Astrocyte of the spinal cord (primary cell): Measurements from ENCODE around the gene RBCK1.
"Not testable (repeated sequence)": the region's sequence is repeated elsewhere in the genome, so short reads cannot be mapped to it uniquely, and the experiment has no call there.

Source experiments
- DNase-seq: peaks from one replicate; pipeline ENCODE4 v3.0.0; 2011; ENCODE audit warnings: low read depth, low spot score
- H3K4me3 ChIP-seq: 2 replicates; pipeline ENCODE4 v1.5.1; 2011; ENCODE audit warnings: low read depth, mild to moderate bottlenecking, low read length, moderate library complexity
- in situ Hi-C: cut with HindIII; loops from 2 replicates; pipeline ENCODE4 v1.10.0; 2017; ENCODE audit warnings: low sequenced_read_pairs
- TF ChIP-seq, protein P1 (sequence below): IDR thresholded peaks from 2 replicates; pipeline ENCODE4 v1.5.1; 2012; ENCODE audit warnings: low read depth, mild to moderate bottlenecking, low read length, inconsistent platforms

The RBCK1 gene

DNA sequence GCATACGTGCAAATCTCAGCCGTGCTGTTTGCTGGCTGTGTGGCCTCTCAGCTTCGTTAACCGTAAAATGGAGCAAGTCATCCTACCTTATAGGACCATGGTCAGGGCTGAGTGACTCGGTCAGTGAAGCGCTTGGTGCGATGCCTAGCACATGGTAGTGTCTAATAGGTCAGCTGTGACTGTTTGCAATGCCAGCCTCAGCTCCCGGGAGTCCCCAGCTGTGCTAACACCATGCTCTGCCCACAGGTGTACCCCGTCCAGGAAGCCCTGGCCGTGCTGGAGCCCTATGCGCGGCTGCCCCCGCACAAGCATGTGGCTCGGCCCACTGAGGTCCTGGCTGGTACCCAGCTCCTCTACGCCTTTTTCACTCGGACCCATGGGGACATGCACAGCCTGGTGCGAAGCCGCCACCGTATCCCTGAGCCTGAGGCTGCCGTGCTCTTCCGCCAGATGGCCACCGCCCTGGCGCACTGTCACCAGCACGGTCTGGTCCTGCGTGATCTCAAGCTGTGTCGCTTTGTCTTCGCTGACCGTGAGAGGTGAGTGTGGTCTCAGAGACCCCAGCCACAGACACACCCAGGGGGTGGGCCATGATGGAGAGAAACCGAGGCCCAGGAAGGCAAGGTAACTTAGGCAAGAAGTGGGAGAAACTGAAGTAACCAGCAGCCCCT is 16.9 kb upstream of the RBCK1 start:
- TF ChIP-seq, protein P1, sequence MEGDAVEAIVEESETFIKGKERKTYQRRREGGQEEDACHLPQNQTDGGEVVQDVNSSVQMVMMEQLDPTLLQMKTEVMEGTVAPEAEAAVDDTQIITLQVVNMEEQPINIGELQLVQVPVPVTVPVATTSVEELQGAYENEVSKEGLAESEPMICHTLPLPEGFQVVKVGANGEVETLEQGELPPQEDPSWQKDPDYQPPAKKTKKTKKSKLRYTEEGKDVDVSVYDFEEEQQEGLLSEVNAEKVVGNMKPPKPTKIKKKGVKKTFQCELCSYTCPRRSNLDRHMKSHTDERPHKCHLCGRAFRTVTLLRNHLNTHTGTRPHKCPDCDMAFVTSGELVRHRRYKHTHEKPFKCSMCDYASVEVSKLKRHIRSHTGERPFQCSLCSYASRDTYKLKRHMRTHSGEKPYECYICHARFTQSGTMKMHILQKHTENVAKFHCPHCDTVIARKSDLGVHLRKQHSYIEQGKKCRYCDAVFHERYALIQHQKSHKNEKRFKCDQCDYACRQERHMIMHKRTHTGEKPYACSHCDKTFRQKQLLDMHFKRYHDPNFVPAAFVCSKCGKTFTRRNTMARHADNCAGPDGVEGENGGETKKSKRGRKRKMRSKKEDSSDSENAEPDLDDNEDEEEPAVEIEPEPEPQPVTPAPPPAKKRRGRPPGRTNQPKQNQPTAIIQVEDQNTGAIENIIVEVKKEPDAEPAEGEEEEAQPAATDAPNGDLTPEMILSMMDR, result no peak
- in situ Hi-C loops, result no loop called here
- no peak overlapping the region for H3K4me3 ChIP-seq
- no peak for DNase-seq

DNA sequence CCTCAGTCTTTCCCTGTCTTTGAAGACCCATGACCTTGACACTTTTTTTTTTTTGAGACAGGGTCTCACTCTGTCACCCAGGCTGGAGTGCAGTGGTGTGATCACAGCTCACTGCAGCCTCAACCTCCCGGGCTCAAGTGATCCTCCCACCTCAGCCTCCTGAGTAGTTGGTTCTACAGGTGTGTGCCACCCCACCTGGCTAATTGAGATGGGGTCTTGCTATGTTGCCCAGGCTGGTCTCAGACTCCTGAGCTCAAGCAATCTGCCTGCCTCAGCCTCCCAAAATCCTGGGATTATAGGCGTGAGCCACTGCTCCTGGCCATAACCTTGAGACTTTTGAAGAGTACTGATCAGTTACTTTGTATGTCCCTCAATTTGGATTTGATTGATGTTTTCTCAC is 14.8 kb upstream of the RBCK1 start:
- in situ Hi-C loops, H3K4me3 ChIP-seq, DNase-seq: not testable (repeated sequence)

DNA sequence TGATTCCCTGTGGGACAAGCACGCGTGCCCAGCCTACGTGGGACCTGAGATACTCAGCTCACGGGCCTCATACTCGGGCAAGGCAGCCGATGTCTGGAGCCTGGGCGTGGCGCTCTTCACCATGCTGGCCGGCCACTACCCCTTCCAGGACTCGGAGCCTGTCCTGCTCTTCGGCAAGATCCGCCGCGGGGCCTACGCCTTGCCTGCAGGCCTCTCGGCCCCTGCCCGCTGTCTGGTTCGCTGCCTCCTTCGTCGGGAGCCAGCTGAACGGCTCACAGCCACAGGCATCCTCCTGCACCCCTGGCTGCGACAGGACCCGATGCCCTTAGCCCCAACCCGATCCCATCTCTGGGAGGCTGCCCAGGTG is 11.9 kb upstream of the RBCK1 start:
- in situ Hi-C loops, result no loop called here
- H3K4me3 ChIP-seq, result no peak overlapping the region
- TF ChIP-seq, protein P1, result no peak
- DNase-seq, result no peak

DNA sequence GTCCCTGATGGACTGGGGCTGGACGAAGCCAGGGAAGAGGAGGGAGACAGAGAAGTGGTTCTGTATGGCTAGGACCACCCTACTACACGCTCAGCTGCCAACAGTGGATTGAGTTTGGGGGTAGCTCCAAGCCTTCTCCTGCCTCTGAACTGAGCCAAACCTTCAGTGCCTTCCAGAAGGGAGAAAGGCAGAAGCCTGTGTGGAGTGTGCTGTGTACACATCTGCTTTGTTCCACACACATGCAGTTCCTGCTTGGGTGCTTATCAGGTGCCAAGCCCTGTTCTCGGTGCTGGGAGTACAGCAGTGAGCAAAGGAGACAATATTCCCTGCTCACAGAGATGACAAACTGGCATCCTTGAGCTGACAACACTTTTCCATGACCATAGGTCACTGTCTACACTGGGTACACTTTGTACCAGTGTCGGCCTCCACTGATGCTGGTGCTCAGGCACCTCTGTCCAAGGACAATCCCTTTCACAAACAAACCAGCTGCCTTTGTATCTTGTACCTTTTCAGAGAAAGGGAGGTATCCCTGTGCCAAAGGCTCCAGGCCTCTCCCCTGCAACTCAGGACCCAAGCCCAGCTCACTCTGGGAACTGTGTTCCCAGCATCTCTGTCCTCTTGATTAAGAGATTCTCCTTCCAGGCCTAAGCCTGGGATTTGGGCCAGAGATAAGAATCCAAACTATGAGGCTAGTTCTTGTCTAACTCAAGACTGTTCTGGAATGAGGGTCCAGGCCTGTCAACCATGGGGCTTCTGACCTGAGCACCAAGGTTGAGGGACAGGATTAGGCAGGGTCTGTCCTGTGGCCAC is 11.3 kb upstream of the RBCK1 start:
- H3K4me3 ChIP-seq, result no peak overlapping the region
- DNase-seq, result no peak
- TF ChIP-seq, protein P1, result no peak
- in situ Hi-C loops, result no loop called here

DNA sequence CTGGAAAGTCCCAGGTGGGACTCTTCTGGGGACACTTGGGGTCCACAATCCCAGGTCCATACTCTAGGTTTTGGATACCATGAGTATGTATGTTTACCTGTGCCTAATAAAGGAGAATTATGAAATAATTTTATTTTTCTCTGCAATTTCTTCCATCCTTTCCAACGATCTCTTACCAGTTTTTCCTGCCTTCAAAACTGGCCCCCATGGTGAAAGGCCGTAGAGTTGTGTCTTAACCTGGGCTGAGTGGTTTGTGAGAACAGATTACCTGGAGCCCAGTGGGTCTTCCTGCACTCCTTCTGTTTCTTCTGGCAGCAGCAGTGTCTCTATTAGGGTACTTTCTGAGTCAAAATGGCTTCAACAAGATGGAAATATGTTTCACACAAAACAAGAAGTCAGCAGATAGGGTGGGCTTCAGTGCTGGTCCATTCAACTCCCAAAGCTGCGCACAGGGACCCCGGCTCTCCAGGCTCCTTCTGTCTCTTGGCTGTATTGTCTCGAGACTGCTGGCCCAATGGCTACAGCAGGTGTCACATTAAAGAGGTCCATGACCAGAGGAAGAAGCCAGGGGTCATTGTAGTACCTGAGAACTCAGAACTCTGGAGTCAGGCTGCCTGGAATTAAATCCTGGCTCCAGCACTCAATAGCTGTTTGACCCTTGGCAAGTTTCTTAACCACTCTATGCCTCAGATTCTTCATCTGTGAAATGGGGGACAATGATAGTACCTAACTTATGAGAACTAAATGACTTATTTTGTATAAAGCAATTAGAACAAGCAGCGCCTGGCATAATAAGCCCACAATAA is 10.5 kb upstream of the RBCK1 start:
- no peak for DNase-seq
- in situ Hi-C loops, result no loop called here
- TF ChIP-seq, protein P1, result no peak
- H3K4me3 ChIP-seq, result no peak overlapping the region

DNA sequence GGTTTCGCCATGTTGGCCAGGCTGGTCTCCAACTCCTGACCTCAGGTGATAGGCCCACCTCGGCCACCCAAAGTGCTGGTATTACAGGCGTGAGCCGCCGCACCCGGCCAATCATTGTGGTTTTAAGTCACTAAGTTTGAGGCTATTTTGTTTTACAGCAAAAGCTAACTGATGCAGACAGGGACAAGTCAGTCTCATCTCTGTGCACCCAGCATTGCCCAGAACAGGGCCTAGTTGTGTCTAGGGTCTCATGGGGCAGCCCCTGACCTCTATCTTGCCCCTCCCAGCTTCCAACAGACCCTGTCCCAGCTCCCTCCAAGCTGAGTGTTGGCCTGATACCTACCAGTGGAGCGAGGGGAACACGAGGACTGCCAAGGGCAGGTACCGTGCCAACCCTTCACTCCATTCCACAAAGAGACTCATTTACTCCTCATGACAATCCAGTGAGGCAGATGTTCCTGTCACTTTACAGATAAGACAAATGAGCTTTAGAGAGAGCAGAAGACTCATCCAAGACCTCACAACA is 8.9 kb upstream of the RBCK1 start:
- in situ Hi-C loops, result no loop called here
- TF ChIP-seq, protein P1, result no peak
- no peak overlapping the region for H3K4me3 ChIP-seq
- DNase-seq, result no peak
